IPS-NIHi7 (cell line): ENCODE results near the gene RECQL5.

Source experiments
- DNase-seq: peaks from one replicate; pipeline ENCODE4 v3.0.0; 2012; ENCODE audit warnings: mixed read lengths; ENCODE audit errors: extremely low spot score

The RECQL5 gene

DNA sequence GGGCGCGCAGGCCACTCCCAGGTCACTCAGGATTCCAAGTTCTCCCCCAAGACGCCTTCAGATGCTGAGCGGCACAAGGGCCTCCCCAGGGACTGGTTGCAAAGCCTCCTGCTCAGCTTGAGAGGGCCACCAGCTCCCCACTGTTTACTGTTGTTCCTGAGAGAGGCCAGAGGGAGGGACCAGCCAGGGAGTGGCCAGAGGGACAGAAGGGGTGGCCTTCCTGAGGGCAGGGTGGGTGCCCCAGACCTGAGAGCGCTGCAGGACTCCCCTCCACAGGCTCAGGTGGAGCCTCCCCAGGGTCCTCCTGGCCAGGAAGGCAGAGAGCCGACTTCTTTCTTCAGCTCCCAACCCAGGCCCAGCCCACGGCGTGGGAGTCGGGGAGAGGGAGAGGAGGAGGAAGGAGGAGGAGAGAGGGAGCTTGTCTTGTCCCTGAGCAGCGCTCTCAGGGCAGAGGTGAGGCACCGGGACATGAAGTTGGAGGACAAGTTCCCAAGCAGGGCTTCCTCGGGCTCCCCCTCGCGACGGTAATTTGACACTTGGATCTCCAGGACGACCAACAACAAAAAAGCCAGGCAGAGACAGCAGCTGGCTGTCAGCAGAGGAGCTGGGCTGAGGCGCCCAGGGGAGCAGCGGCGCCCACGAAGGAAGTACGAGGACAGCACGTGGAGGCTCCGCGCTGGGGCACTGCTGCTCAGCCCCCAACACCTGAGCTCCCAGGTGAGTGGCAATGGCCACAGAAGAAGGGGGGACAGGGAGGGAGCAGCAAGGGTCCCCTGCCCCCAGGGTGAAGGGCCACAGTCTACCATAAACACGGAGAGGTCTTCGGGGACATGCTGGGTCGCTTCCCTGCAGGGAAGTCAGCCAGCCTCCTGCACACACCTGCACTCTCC is 33.2 kb downstream of the RECQL5 start:
- DNase-seq = peak; percentile 96

DNA sequence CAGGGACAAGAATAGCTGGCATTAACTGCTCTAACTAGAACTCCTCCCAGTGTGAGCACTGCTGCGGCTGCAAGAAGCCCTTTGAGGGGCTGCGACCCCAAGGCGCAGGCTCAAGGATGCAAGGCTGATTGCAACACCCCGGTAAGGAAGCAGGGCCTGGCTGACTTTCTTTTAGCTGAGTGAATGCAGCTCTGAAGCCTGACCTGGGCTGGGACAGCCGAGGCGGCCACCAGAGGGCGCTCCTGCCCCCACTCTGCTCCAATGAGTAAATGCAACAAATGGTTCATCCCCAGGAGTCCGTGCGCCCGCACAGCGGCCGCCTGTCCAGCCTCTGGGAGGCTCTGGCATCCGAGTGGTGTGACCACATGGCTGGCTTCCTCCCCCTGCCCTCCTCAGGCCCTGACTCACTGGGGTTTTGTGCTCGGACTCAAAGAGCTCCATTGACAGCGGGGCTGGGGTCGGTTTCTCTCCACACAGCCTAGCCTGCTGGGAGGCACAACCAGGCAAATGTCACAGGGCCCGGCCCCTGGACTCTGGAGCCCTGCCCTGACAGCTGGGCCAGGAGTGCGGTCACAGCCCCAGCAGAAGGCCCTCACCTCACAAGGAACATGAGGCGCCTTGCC is 34.0 kb downstream of the RECQL5 start, which contains the start of gene SMIM5:
Gene SMIM5 (plus strand): TSS at position 572 of the 623 bp plus-strand sequence. CDS start 6,768 bp downstream, outside the sequence.
- peak; percentile 94 for DNase-seq

DNA sequence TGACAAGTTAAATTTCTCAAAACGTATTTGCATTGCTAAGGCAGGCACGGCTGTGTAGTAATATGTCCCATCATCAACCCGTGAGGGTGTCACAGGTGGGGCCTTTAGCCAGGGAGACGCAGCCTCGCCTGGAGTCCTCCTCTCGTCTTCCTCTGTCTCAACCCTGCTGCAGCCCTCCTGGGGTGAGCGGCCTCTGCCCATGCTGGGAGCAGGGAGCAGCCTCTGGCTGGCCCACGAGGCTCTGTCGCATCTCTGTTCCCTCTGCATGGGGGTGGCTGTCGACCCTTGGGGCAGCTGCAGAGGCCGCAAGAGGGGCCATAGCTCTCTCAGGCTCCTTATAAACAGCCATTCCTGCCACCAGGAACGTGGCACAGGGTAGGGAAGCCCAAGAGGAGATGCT is 34.5 kb downstream of the RECQL5 start:
- DNase-seq = no peak

DNA sequence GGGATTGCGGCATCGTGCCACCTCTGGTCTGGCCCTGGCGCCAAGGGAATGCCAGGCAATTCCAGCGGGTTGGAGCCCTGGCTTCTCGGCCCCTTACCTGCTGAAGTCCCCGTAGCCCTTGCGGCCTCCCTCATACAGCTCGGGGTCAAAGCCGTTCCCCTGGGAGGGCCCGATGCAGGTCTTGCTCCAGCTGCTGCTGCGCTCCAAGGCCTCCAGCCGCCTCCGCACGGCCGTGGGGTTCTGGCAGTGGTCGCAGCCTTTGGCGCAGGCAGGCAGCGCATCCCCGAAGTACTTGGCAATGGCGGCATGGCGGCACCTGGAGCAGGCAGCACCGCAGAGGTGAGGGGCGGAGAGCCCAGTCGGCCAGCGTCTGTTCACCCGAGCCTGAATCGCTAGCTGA is 35.6 kb downstream of the RECQL5 start:
- no peak for DNase-seq

DNA sequence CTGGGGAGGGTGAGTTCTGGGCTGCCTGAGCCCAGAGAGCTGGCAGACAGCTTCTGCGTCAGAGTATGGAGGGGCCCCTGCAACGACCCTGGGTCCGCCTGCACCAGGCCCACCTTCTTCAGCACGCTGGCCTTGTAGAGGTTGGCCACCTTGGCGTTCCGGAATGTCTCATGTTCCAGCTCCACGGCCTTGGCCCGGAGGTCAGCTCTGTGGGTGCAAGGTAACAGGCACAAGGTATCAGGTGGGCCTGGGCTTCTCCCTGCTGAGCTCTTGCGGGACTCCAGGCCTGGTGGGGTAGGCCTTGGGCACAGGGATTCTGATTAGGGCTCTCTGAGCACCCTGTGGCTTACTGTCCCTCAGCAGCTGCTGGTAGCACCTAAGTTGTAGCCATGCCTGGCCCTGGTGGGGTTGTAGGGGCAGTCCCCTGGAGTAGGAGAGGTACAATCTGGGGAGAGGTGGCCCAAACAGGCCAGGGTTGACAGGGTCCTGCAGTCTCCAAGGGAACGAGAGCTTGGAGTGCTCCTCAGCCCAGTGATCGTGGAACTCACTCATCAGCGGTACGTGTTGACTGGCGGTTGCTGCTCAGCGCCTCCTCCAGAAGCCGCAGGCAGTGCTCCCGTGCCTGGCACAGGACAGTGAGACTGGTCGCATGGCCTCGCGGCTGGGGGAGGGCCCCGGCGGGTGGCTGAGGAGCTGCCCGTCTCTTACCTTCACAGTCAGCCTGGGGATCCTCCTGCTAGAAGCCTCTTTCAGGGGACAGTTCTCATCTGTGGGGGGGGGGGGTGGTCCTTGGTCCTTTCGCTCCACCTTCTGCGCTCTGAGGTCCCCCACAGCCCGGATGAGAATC is 36.7 kb downstream of the RECQL5 start:
- no peak for DNase-seq

DNA sequence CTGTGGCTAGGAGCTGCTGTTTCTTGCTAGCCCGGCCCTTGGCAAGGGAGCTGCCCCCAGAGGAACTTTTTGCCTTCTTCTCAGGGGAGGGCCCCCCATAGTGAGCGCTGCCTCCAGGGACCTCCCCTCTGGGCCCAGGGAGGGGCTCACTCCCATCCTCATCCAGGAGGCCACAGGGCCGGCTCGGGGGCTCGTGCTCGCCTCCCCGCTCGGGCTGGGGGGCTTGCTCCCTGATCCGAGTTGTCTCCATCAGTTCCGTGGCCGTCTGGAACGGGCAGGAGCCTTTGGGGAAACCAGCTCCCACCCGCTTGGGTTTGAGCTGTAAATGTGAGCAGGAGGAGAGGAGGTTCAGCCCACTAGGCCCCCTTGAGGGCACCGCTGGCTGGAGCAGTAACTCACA is 37.8 kb downstream of the RECQL5 start:
- no peak for DNase-seq

DNA sequence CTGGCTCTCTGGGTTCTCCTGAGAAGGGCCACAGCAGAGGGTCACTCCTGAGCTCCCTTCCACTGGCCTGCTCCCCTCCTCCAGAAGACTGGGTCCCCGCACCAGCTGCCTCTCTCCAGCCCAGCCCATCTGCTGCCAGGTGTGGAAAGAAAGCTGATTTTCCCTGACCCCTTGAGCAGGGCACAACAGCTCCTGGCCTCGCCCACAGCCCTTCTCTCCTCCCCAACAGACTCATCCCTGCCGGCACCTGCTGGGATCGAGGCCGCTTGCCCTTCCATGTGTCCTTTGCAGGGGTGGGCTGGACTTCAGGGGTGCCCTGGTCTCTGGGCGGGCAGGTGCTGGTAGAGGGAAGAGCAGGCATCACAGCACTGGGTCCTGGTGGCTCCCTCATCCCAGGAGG is 38.5 kb downstream of the RECQL5 start:
- DNase-seq = no peak

DNA sequence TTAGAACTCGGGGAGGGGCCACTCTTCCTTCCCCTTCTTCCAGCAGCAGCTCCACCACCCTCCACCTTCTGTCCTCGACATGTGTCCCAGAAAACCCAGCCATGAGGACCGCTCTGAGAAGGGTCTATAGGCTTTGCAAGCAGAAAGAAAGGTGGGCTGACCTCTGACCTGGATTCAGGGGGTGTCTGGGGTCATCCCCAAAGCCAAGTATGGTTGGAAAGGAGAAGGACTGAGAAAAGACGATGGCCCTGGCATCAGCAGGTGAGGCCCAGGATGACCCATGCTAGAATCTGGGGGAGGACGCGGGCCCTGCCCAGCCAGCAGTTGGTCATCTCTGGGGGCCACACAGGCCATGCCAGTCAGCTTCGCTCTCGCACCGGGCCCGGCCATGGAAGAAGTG is 39.9 kb downstream of the RECQL5 start:
- DNase-seq = no peak

DNA sequence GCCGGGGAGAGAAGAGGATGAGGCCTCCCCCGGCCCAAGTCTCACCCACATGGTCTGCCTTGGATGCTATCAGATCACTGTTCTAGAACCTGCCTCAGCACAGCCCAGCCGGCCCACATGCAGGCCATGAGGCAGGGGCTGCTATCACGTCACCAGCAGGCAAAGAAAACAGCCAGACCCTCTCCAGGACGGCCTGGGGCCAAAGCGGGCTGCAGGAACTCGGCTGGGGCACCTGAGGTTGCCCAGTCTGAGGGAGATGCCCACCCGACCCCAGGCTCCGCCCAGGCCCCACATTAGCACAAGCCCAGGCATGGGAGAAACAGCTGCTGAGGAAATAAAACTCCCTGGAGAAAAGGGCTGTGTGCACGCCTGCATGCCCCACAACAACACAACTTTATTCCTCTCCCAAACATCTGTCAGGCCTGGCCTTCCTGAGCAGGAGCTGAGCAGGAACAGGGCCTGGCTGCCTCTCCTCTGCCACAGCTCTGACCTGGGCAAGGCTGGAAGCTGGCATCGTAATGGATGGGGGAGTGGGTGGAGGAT is 40.4 kb downstream of the RECQL5 start:
- DNase-seq = no peak

DNA sequence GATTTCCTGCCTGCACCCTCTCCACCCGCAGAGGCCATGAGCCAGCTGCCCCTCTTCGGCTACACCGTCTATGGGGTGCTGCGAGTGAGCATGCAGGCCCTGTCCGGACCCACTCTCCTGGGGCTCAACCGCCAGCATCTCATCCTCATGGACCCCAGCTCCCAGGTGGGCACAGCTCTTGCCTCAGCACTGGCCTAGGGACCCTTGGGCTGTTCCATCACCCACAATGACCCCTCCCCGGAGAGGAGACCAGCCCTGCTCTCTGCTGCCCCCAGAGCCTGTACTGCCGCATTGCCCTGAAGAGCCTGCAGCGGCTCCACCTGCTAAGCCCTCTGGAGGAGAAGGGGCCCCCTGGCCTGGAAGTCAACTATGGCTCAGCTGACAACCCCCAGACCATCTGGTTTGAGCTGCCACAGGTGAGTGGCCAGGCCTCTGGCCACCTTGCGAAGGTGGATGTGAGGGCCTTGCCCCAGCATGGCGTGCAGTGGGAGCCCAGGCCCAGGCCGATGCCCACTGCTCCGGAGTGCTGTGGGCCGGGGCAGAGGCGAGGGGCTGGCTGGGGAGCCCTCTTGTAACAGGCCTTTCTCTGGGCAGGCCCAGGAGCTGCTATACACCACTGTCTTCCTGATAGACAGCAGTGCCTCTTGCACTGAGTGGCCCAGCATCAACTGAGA is 41.0 kb downstream of the RECQL5 start:
- DNase-seq = peak; percentile 89

DNA sequence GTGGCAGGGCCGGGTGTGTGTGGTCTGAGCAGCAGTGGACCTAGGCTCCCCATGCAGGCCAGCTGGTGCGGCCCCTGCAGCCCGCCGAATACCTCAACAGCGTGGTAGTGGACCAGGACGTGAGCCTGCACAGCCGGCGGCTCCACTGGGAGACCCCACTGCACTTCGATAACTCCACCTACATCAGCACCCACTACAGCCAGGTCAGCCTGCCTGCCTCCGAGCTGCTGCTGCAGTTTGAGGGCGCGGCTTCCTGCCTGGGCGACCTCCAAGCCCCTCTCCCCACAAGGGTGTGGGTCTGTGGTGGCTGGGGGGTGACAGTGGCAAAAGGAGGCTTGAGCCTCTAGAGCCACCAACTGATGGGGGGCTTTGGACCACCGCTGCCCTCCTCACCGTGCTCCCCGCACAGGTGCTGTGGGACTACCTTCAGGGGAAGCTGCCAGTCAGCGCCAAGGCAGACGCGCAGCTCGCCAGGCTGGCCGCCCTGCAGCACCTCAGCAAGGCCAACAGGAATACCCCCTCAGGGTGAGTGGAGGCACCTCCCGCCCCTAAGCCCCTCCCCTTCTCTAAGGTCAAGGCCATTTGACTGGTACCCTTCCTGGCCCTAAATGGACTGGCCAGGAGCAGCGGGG is 42.1 kb downstream of the RECQL5 start:
- no peak for DNase-seq

DNA sequence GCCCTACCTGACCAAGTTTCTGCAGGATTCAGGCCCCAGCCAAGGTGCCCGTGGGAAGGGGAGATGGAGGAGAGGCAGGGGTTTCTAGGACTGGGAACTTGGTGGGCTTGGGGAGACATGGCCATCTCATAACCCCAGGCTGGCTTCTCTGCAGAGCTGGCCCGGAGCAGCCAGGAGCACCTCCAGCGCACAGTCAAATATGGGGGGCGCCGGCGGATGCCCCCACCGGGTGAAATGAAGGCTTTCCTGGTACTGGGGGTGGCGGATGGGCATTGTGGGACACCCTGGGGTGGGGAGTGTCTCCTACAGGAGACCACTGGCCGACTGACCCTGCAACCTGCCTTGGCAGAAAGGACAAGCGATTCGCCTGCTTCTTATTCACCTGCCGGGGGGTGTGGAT is 42.9 kb downstream of the RECQL5 start:
- DNase-seq = no peak

DNA sequence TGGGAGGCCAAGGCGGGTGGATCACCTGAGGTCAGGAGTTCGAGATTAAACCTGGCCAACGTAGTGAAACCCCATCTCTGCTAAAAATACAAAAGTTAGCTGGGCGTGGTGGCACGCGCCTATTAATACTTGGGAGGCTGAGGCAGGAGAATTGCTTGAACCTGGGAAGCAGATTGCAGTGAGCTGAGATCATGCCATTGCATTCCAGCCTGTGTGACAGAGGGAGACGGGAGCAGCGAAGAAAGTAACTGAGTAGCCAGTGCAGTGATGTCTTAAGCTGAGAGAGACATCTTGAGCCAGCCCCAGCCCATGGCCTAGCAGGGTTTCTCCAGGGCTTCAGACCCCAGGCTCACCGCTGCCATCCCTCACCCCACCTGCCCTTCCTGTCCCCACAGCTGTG is 43.6 kb downstream of the RECQL5 start:
- DNase-seq = no peak

DNA sequence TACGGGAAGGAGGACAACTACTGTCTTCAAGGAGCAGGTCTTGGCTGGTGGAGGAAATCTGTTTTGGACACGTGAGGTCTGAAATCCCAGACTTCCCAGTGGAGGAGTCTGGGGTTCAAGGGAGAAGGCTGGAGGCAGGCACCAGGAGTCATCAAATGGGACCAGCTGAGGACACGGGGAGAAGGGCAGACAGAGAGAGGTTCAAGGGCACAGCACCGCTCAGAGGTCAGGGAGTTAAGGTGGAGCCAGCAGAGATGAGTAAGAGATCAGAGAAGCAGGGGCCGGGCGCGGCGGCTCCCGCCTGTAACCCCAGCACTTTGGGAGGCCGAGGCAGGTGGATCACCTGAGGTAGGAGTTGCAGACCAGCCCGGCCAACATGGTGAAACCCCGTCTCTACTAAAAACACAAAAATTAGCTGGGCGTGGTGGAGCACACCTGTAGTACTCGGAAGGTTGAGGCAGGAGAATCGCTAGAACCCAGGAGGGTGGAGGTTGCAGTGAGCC is 44.1 kb downstream of the RECQL5 start:
- DNase-seq = no peak

DNA sequence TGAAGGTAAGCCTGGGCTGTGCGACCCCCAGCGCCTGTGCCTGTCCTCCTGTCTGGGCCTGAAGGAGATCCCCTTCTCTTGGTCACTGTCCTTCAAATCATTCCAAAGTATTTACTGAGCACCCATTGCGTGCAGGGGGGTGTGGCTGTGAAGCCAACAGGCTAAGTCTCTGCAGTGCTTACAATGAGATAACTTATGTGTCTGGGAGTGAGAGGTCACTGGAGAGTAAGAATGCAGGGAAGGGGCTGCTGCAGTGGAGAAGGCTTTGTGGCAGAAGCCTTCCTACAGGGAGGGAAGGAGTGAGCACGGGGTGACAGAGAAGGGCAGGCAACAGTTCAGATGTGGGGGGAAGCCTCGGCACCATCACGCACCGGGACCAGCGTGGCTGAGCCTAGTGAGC is 44.9 kb downstream of the RECQL5 start:
- DNase-seq = no peak

DNA sequence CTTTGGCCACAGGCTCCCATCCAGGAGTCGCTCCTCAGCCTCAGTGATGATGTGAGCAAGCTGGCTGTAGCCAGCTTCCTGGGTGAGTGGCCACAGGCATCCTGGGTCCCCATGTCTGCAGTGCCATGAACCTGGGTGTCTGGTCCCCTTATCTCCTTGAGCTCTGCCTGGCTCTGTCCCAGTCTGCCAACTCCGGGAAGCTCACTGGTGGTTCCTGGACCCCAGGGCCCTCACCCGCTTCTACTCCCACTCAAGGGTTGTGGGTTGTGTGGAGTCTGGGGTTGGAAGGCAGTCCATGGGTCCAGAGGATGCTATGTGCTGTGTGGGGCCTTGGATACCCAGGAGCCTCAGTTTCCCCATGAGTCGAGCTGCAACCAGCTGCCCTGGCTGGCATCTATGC is 45.5 kb downstream of the RECQL5 start:
- no peak for DNase-seq

DNA sequence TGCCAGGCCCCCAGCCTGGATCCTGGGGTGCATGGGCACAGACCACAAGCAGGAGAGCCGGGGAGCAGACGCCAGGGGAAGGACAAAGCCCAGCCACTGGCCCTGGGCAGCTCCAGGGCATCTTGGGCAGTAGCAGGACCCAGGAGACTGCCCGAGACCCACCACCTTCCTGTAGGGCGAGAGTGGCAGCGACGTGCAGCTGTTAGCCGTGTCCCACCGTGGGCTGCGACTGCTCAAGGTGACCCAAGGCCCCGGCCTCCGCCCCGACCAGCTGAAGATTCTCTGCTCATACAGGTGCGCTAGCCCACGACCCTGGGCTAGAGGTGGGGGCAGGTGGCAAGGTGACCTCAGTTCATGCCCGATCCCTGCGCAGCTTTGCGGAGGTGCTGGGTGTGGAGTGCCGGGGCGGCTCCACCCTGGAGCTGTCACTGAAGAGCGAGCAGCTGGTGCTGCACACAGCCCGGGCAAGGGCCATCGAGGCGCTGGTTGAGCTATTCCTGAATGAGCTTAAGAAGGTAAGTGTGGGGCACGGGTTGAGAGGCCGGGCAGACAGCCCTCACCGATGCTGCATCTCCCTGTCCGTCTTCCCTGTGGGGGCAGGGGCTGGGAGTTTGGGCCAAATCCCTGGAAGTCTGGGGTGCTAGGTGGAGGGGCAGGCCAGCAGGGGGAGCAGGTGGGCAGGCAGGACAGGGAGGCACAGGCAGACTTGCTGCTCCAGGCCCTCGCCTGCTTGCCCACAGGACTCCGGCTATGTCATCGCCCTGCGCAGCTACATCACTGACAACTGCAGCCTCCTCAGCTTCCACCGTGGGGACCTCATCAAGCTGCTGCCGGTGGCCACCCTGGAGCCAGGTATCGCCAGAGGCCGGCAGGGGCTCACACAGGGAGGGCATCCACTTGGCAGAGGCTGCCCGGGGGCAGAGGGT is 47.2 kb downstream of the RECQL5 start:
- peak; percentile 86 for DNase-seq

DNA sequence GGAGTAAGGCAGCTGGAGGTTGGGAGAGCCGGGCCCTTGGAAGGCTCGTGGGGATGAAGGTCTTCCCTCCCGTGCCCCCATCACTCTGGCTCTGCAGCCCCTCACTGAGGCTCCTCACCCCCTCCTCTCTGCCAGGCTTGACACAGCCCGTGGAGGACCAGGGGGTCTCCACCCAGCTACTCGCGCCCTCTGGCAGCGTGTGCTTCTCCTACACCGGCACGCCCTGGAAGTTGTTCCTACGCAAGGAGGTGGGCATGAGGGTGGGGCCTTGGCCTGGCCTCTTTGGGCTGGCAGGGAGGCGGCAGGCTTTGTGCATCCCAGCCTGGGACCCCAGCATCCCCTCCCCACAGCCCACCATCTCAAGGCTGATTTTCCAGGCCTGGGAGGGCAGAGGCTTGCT is 49.3 kb downstream of the RECQL5 start:
- no peak for DNase-seq

DNA sequence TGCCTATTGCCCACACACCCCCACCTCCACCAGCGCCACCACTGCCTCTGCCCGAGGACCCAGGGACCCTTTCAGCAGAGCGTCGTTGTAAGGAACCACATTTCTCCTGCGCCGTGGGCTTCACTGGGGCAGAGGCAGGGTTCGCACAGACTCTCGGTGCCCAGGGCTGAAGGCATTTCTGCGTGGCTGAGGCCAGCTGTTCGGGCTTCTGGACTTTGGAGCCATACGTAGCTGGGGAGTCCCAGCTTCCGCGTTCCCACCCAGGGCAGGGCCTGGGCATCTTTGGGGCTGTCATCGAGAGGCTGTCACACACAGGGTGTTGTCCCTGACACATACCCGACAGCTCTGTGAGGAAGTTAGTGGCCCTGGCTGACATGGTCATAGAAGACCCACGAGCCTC is 49.7 kb downstream of the RECQL5 start:
- no peak for DNase-seq
